ENCODE data around the gene LTK. TPM values are rescaled to one million over a fixed set of nuclear protein-coding genes. Genes with fewer than 3 reads are reported as not detected.

LTK gene
- total and polyA plus RNA-seq, 2 of the 8 experiments (the other 6 are each of a cell fraction or from before 2014, with no cell fraction given): 0.05 to 0.19 TPM

GRCh38 chr15:41484937-41485625, 28.5 kb downstream of the LTK start:
- no peak overlapping the region for H3K4ac ChIP-seq (replicated peaks; ENCODE audit: insufficient read length, low read depth, low read length)
- peaks cover 6 to 23% (median 9%) of the 10 kb centered on the region in 4 experiments; a peak in 7 of 8 replicates for H3K36me3 ChIP-seq (ENCODE audit: control insufficient read depth in 2 of 4, insufficient read depth in 4 of 4, low read length in 3 of 4)
- no peak overlapping the region for H4K5ac ChIP-seq (ENCODE audit: insufficient read length, low read depth, low read length)
- H2BK5ac ChIP-seq (ENCODE audit: low read depth, low read length): no peak overlapping the region
- H3K79me2 ChIP-seq (ENCODE audit: control insufficient read depth in 1 of 2, insufficient read depth in 2 of 2, low read length in 2 of 2): no peaks in the 10 kb centered on the region
- no peak overlapping the region for H3K14ac ChIP-seq (ENCODE audit: insufficient read length)
- H3K18ac ChIP-seq (ENCODE audit: extremely low read depth, low read length): no peak overlapping the region
- no peak overlapping the region for H3K4me2 ChIP-seq (ENCODE audit: insufficient read depth in 1 of 2, low read depth in 2 of 2, low read length in 2 of 2)
- no peak for DNase-seq (ENCODE audit: low read depth in 1 of 2, low spot score in 2 of 2)
- H3K4me3 ChIP-seq (ENCODE audit: extremely low read depth in 1 of 4, insufficient read depth in 2 of 4, low read depth in 3 of 4, low read length in 4 of 4): no peak overlapping the region
- no peak overlapping the region for H3K23ac ChIP-seq (ENCODE audit: insufficient read length)
- no peak overlapping the region for H2AK5ac ChIP-seq (ENCODE audit: low read depth, low read length)
- no peak overlapping the region for H2BK20ac ChIP-seq (ENCODE audit: low read length)
- H2BK120ac ChIP-seq (replicated peaks; ENCODE audit: low read depth, low read length): no peak overlapping the region
- ChIA-PET POLR2A (ENCODE audit: partially characterized antibody) (interaction anchor here (1.3 to 1.8 kb wide), 2 partner anchors 8 to 9 kb away, joined by 4 to 6 read pairs; no protein-coding TSS in a partner anchor), CTCF (ENCODE audit: partially characterized antibody) (interaction anchor here (0.5 to 2.6 kb wide), 5 partner anchors 8 to 238 kb away, joined by 5 to 15 read pairs (median 5); partner anchors contain the start of gene ITPKA)
- no peak overlapping the region for H3K56ac ChIP-seq (replicated peaks; ENCODE audit: insufficient read length, low read depth, low read length)
- no peaks in the 10 kb centered on the region; a peak in 1 of 7 replicates for H3K4me1 ChIP-seq (replicated peaks in 1 of 4; ENCODE audit: control insufficient read depth in 3 of 4, insufficient read depth in 4 of 4, low read length in 3 of 4)
- H4K91ac ChIP-seq (replicated peaks; ENCODE audit: insufficient read length, low read length): no peak overlapping the region
- TF ChIP-seq TAF1 (IDR thresholded peaks at IDR 0.05; ENCODE audit: low read depth, low read length): no peak
- no peak for TF ChIP-seq SP1 (IDR thresholded peaks at IDR 0.05; ENCODE audit: low read depth, low read length)
- peak; percentile 15; the same call in 1 of the 2 replicates for TF ChIP-seq POLR2AphosphoS5 (IDR thresholded peaks at IDR 0.05; ENCODE audit: low read depth, low read length)
- TF ChIP-seq KDM4A (IDR thresholded peaks at IDR 0.05; ENCODE audit: low read depth, low read length, severe bottlenecking): no peak
- H2BK12ac ChIP-seq (ENCODE audit: low read depth, low read length): no peak overlapping the region
- H3K79me1 ChIP-seq (ENCODE audit: low read depth, low read length): no peaks in the 10 kb centered on the region
- no peak overlapping the region for H2AFZ ChIP-seq (ENCODE audit: low read length)
- no peaks in the 10 kb centered on the region; a peak in 3 of 7 replicates for H3K27me3 ChIP-seq (replicated peaks in 1 of 4; ENCODE audit: control insufficient read depth in 3 of 4, extremely low read depth in 1 of 4, insufficient read depth in 3 of 4, low read length in 3 of 4)
- peaks cover 4% of the 10 kb centered on the region; the same call in 1 of the 2 replicates for H3K23me2 ChIP-seq (ENCODE audit: low read depth, low read length)
- H4K20me1 ChIP-seq (replicated peaks in 1 of 2; ENCODE audit: control insufficient read depth in 1 of 2, insufficient read depth in 2 of 2, low read length in 2 of 2): peaks cover 0 to 3% of the 10 kb centered on the region in 2 experiments
- no peak overlapping the region for H2BK15ac ChIP-seq (ENCODE audit: low read length)
- no peak overlapping the region for H3K27ac ChIP-seq (ENCODE audit: low read depth, low read length)
- 85% methylated on average over 11 of the region's 11 CpGs; no CpG with 5 or more reads in 1 of the 2 experiments for WGBS, 2 experiments (ENCODE audit: extremely low coverage in 1 of 2, insufficient coverage in 1 of 2, insufficient read length in 1 of 2, insufficient replicate concordance in 2 of 2, low coverage in 1 of 2, low lambda C conversion rate in 2 of 2, missing lambda C conversion rate in 1 of 2)
- no peak overlapping the region for H3K9ac ChIP-seq (replicated peaks in 1 of 4; ENCODE audit: extremely low read depth in 1 of 4, low read depth in 3 of 4, low read length in 3 of 4)
- H4K8ac ChIP-seq (ENCODE audit: extremely low read depth, insufficient read depth, low read length): no peak overlapping the region
- no peak for FAIRE-seq
- H3K9me3 ChIP-seq (ENCODE audit: insufficient read depth in 2 of 2, low read depth in 1 of 2, low read length in 1 of 2): no peaks in the 10 kb centered on the region

Measured in H1 (cell line).